Measurements from ENCODE around the gene INHBC.

The INHBC gene, protein sequence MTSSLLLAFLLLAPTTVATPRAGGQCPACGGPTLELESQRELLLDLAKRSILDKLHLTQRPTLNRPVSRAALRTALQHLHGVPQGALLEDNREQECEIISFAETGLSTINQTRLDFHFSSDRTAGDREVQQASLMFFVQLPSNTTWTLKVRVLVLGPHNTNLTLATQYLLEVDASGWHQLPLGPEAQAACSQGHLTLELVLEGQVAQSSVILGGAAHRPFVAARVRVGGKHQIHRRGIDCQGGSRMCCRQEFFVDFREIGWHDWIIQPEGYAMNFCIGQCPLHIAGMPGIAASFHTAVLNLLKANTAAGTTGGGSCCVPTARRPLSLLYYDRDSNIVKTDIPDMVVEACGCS

DNA sequence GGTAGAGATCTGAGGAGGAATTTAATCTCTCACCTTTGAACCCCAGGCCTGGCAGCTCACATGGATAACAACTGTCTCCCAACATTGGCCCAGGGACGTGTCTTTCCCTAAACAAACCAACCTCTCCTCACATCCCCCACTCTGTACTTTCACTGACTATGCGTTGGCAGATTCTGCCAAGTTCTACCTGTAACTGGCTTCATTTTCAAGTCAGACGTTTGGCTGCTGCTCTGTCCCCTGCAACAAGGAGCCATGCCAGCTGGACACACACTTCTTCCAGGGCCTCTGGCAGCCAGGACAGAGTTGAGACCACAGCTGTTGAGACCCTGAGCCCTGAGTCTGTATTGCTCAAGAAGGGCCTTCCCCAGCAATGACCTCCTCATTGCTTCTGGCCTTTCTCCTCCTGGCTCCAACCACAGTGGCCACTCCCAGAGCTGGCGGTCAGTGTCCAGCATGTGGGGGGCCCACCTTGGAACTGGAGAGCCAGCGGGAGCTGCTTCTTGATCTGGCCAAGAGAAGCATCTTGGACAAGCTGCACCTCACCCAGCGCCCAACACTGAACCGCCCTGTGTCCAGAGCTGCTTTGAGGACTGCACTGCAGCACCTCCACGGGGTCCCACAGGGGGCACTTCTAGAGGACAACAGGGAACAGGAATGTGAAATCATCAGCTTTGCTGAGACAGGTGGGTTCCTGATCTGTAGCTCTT, at the start of gene INHBC:
TSS of gene INHBC (plus strand) at position 268 of the 707 bp plus-strand sequence. CDS start at position 371, 103 bp downstream.
- no peaks in the 10 kb centered on the region for H3K9me3 Mint-ChIP-seq
- H3K36me3 Mint-ChIP-seq (ENCODE audit: low read depth): no peaks in the 10 kb centered on the region
- no peak within 1 kb of the TSS for H3K4me3 Mint-ChIP-seq
- H3K4me1 Mint-ChIP-seq: peaks cover 37% of the 10 kb centered on the region
- no peak for DNase-seq
- peak within 1 kb of the TSS; percentile 93 for H3K27ac Mint-ChIP-seq
- TF ChIP-seq, protein P1, sequence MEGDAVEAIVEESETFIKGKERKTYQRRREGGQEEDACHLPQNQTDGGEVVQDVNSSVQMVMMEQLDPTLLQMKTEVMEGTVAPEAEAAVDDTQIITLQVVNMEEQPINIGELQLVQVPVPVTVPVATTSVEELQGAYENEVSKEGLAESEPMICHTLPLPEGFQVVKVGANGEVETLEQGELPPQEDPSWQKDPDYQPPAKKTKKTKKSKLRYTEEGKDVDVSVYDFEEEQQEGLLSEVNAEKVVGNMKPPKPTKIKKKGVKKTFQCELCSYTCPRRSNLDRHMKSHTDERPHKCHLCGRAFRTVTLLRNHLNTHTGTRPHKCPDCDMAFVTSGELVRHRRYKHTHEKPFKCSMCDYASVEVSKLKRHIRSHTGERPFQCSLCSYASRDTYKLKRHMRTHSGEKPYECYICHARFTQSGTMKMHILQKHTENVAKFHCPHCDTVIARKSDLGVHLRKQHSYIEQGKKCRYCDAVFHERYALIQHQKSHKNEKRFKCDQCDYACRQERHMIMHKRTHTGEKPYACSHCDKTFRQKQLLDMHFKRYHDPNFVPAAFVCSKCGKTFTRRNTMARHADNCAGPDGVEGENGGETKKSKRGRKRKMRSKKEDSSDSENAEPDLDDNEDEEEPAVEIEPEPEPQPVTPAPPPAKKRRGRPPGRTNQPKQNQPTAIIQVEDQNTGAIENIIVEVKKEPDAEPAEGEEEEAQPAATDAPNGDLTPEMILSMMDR (IDR thresholded peaks at IDR 0.05): no peak
- H3K27me3 Mint-ChIP-seq (ENCODE audit: low read depth, poor library complexity): peaks cover 4% of the 10 kb centered on the region

DNA sequence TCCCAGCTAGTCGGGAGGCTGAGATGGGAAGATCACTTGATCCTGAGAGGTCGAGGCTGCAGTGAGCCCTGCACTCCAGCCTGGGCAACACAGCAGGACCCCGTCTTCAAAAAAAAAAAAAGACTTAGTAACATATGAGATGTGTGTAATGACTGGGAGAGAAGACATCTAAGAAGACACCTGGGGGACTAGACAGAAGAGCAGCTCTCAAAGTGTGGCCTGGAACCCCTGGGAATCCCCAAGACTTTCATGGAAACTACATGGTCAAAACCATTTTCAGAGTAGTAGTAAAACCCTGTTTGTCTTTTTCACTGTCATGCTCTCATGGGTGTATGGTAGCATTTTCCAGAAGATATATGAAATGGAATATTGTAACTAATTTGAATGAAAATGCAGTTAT, 49.0 kb upstream of the INHBC start:
- Mint-ChIP-seq H3K36me3 (ENCODE audit: low read depth) (peaks cover 53% of the 10 kb centered on the region), H3K27me3 (ENCODE audit: low read depth, poor library complexity) (peaks cover 3% of the 10 kb centered on the region), H3K27ac (peak overlapping the region; percentile 48), H3K9me3 (no peaks in the 10 kb centered on the region), H3K4me3 (no peak overlapping the region), H3K4me1 (no peaks in the 10 kb centered on the region)
- TF ChIP-seq, protein P1 (IDR thresholded peaks at IDR 0.05): no peak
- DNase-seq: no peak

DNA sequence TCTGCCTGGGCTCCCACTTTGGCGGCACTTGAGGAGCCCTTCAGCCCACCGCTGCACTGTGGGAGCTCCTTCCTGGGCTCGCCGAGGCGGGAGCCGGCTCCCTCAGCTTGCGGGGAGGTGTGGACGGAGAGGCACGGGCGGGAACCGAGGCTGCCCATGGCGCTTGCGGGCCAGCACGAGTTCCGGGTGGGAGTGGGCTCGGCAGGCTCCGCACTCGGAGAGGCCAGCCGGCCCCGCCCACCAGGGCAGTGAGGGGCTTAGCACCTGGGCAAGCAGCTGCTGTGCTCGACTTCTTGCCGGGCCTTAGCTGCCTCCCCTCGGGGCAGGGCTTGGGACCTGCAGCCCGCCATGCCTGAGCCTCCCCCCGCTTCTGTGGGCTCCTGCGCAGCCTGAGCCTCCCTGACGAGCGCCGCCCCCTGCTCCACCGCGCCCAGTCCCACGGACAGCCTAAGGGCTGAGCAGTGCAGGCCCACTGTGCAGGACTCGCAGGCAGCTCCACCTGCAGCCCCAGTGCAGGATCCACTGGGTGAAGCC, 48.3 kb upstream of the INHBC start:
- H3K4me1 Mint-ChIP-seq: no peaks in the 10 kb centered on the region
- peaks cover 3% of the 10 kb centered on the region for H3K27me3 Mint-ChIP-seq (ENCODE audit: low read depth, poor library complexity)
- H3K27ac Mint-ChIP-seq: no peak overlapping the region
- H3K4me3 Mint-ChIP-seq: no peak overlapping the region
- H3K9me3 Mint-ChIP-seq: no peaks in the 10 kb centered on the region
- peaks cover 53% of the 10 kb centered on the region for H3K36me3 Mint-ChIP-seq (ENCODE audit: low read depth)
- TF ChIP-seq, protein P1 (IDR thresholded peaks at IDR 0.05): no peak
- no peak for DNase-seq

DNA sequence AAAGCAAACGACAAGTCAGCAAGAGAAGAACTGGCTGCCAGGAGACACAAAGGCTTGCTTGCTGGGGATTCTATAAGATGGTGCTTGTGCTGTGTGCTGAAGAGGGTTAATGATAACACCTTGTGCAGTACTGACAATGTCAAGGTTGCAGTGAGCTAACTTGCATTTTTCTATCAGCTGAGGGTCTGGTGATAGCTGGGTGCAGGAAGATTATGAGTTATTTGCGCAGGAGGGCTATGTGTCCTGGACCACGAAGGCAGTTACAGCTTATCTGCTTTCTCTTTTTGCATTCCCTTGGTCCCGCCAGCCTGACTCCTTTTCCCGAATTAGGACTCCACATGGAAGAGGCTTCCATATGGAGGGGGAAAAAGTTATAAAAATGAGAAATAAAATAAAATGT, 46.2 kb upstream of the INHBC start:
- H3K9me3 Mint-ChIP-seq: no peaks in the 10 kb centered on the region
- peaks cover 63% of the 10 kb centered on the region for H3K36me3 Mint-ChIP-seq (ENCODE audit: low read depth)
- no peak overlapping the region for H3K4me3 Mint-ChIP-seq
- DNase-seq: no peak
- peak overlapping the region; percentile 15 for H3K27ac Mint-ChIP-seq
- TF ChIP-seq, protein P1 (IDR thresholded peaks at IDR 0.05): no peak
- no peaks in the 10 kb centered on the region for H3K27me3 Mint-ChIP-seq (ENCODE audit: low read depth, poor library complexity)
- no peaks in the 10 kb centered on the region for H3K4me1 Mint-ChIP-seq

DNA sequence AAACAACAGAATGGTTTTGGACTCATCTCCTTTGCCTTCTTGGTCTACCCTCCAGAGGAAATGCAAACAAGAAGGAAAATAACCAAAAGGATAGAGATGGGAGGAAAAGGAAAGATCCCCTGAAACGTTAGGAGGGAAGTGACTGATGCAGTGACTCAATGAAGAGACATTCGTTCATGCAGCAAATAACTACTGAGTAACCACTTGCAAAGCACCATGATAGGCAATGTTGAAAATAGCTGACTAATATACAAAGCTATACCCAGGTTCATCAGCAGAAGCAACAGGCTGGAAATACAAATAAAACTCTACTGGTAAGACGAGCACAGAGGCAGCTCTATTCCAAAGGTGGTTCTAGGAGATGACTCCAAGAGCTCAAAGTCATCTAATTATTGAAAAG, 45.6 kb upstream of the INHBC start:
- no peaks in the 10 kb centered on the region for H3K4me1 Mint-ChIP-seq
- DNase-seq: no peak
- no peaks in the 10 kb centered on the region for H3K27me3 Mint-ChIP-seq (ENCODE audit: low read depth, poor library complexity)
- H3K27ac Mint-ChIP-seq: no peak overlapping the region
- TF ChIP-seq, protein P1 (IDR thresholded peaks at IDR 0.05): no peak
- H3K4me3 Mint-ChIP-seq: no peak overlapping the region
- no peaks in the 10 kb centered on the region for H3K9me3 Mint-ChIP-seq
- H3K36me3 Mint-ChIP-seq (ENCODE audit: low read depth): peaks cover 69% of the 10 kb centered on the region

Measured in nephron progenitor cell (in vitro differentiated cells).